Panc1 (cell line): Measurements from ENCODE around the gene RPL18. TPM values are rescaled to one million over a fixed set of nuclear protein-coding genes. Genes with fewer than 3 reads are reported as not detected.

ENCODE experiments used
- ATAC-seq: fragments of 200-7000 bp; cut with Tn5 transposase; 2 replicates; pipeline ENCODE4 v1.9.1; 2020; ENCODE audit warnings: mild to moderate bottlenecking, moderate library complexity
- BruUV-seq: library from RNA; stranded (reverse); fragments of 400-500 nt; replicated peaks from 2 replicates; lab custom pipeline; 2021; lab: Mats Ljungman, UMichigan
- CTCF ChIA-PET: fragments of 300-600 bp; sonication (Branson Sonifier 250); formaldehyde crosslinking; loops from one replicate; lab custom pipeline; 2022; ENCODE audit warnings: antibody characterized with exemption; lab: Charles Lee
- POLR2A ChIA-PET: fragments of 300-600 bp; sonication (Branson Sonifier 250); formaldehyde crosslinking; loops from one replicate; lab custom pipeline; 2022; ENCODE audit warnings: antibody characterized with exemption; lab: Charles Lee
- DNase-seq: peaks from one replicate; pipeline ENCODE4 v3.0.0-alpha.2; 2010; ENCODE audit warnings: low read depth, low spot score
- H3K27ac ChIP-seq: 2 replicates; pipeline ENCODE4 v1.5.1; 2011; ENCODE audit warnings: mild to moderate bottlenecking, low read length, inconsistent platforms
- H3K27me3 ChIP-seq: fragments of 200-500 bp; sonication (Bioruptor generic); 2 replicates; pipeline ENCODE4 v1.6.0; 2014; ENCODE audit warnings: low read length, inconsistent platforms; ENCODE audit not compliant: control insufficient read depth, insufficient read depth
- H3K36me3 ChIP-seq: fragments of 200-500 bp; sonication (Bioruptor generic); 2 replicates; pipeline ENCODE4 v1.5.1; 2014; ENCODE audit warnings: inconsistent platforms, mild to moderate bottlenecking, low read length, moderate library complexity; ENCODE audit not compliant: control insufficient read depth, insufficient read depth
- H3K4me1 ChIP-seq: 2 replicates; pipeline ENCODE4 v1.5.1; 2011; ENCODE audit warnings: inconsistent platforms, mild to moderate bottlenecking, low read length, moderate library complexity; ENCODE audit not compliant: control insufficient read depth, insufficient read depth
- H3K4me3 ChIP-seq, 2 experiments: 2 replicates each; pipeline ENCODE4 v1.5.1; 2011 to 2012; ENCODE audit warnings: low read depth in 2 of 2, low read length in 2 of 2, mild to moderate bottlenecking in 2 of 2, inconsistent platforms in 1 of 2, moderate library complexity in 1 of 2
- H3K9me3 ChIP-seq: fragments of 200-500 bp; sonication (Bioruptor generic); 2 replicates; pipeline ENCODE4 v1.5.1; 2014; ENCODE audit warnings: low read depth, mild to moderate bottlenecking, inconsistent platforms, low read length, moderate library complexity; ENCODE audit not compliant: control insufficient read depth, insufficient read depth
- CTCF ChIP-seq: fragments of 450-650 bp; IDR thresholded peaks from 2 replicates; pipeline ENCODE4 v1.5.1; 2017; ENCODE audit warnings: mild to moderate bottlenecking
- POLR2AphosphoS5 ChIP-seq: IDR thresholded peaks from 2 replicates; pipeline ENCODE4 v1.6.1; 2012; ENCODE audit warnings: mild to moderate bottlenecking, low read depth, low read length, moderate library complexity
- SIN3A ChIP-seq: IDR thresholded peaks from 2 replicates; pipeline ENCODE4 v1.6.1; 2012; ENCODE audit warnings: low read depth, mild to moderate bottlenecking, low read length, moderate library complexity, borderline replicate concordance; ENCODE audit not compliant: insufficient read depth
- TCF7L2 ChIP-seq: IDR thresholded peaks from 2 replicates; pipeline ENCODE4 v1.6.1; 2011; ENCODE audit warnings: mild to moderate bottlenecking, low read depth, low read length, inconsistent platforms
- in situ Hi-C: cut with HindIII; loops from 2 replicates; pipeline ENCODE4 v1.10.0; 2016; ENCODE audit warnings: low sequenced_read_pairs, low pct_unique_long_range_greater_than_20kb
- intact Hi-C: fragments of 100-400 bp; cut with micrococcal nuclease; formaldehyde crosslinking; loops from one replicate; pipeline ENCODE4 v1.10.0; 2022; ENCODE audit not compliant: unreplicated experiment
- total RNA-seq: library from RNA; stranded (reverse); gene quantifications from one replicate; pipeline ENCODE4 v1.2.1, GENCODE V29; 2021; ENCODE audit not compliant: unreplicated experiment
- TF ChIP-seq, protein P1 (sequence below), 2 experiments: IDR thresholded peaks; 2 replicates each; pipeline ENCODE4 v1.6.1; 2011 to 2012; ENCODE audit warnings: low read depth in 2 of 2, control low read depth in 1 of 2, low read length in 1 of 2, mild to moderate bottlenecking in 1 of 2, moderate library complexity in 1 of 2; ENCODE audit not compliant: insufficient read depth in 1 of 2

Gene RPL18
- total RNA-seq, 1 experiment from 2014 or later = 670 TPM

- no peak for ATAC-seq
- H3K4me1 ChIP-seq = peaks cover 2% of the 10 kb centered on the region; the same call in 1 of the 2 replicates
- BruUV-seq = no TSS peak
- DNase-seq = no peak
- no peak overlapping the region for H3K27ac ChIP-seq
- H3K27me3 ChIP-seq = no peaks in the 10 kb centered on the region
- ChIA-PET POLR2A (interaction anchor here (1.1 kb wide), 1 partner anchor 21 kb away, joined by 3 read pairs; no protein-coding TSS in a partner anchor), CTCF (no interaction called here)
- H3K4me3 ChIP-seq = no peak overlapping the region; a peak in 1 of 4 replicates
- no peaks in the 10 kb centered on the region for H3K36me3 ChIP-seq
- no peaks in the 10 kb centered on the region for H3K9me3 ChIP-seq
- in situ Hi-C loops = no loop called here
- intact Hi-C loops = no loop called here
- no peak for TF ChIP-seq TCF7L2
- TF ChIP-seq, protein P1, sequence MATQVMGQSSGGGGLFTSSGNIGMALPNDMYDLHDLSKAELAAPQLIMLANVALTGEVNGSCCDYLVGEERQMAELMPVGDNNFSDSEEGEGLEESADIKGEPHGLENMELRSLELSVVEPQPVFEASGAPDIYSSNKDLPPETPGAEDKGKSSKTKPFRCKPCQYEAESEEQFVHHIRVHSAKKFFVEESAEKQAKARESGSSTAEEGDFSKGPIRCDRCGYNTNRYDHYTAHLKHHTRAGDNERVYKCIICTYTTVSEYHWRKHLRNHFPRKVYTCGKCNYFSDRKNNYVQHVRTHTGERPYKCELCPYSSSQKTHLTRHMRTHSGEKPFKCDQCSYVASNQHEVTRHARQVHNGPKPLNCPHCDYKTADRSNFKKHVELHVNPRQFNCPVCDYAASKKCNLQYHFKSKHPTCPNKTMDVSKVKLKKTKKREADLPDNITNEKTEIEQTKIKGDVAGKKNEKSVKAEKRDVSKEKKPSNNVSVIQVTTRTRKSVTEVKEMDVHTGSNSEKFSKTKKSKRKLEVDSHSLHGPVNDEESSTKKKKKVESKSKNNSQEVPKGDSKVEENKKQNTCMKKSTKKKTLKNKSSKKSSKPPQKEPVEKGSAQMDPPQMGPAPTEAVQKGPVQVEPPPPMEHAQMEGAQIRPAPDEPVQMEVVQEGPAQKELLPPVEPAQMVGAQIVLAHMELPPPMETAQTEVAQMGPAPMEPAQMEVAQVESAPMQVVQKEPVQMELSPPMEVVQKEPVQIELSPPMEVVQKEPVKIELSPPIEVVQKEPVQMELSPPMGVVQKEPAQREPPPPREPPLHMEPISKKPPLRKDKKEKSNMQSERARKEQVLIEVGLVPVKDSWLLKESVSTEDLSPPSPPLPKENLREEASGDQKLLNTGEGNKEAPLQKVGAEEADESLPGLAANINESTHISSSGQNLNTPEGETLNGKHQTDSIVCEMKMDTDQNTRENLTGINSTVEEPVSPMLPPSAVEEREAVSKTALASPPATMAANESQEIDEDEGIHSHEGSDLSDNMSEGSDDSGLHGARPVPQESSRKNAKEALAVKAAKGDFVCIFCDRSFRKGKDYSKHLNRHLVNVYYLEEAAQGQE (IDR thresholded peaks at IDR 0.05; ENCODE audit: insufficient read depth in 1 of 2, low read depth in 2 of 2, low read length in 1 of 2) = no peak
Measured at GRCh38 chr19:48644355-48644754, 25.4 kb upstream of the RPL18 start.

- H3K4me1 ChIP-seq = peaks cover 8% of the 10 kb centered on the region
- DNase-seq = no peak
- no peak for TF ChIP-seq SIN3A
- no peak for TF ChIP-seq POLR2AphosphoS5
- TF ChIP-seq, protein P1 (IDR thresholded peaks at IDR 0.05; ENCODE audit: insufficient read depth in 1 of 2, low read depth in 2 of 2, low read length in 1 of 2) = no peak
- TF ChIP-seq TCF7L2 = no peak
- TF ChIP-seq CTCF = no peak
- ChIA-PET POLR2A (no interaction called here), CTCF (no interaction called here)
- no peak overlapping the region for H3K27ac ChIP-seq
- no peaks in the 10 kb centered on the region for H3K36me3 ChIP-seq
- in situ Hi-C loops (no loop called here), intact Hi-C loops (no loop called here)
- ATAC-seq = no peak
- H3K27me3 ChIP-seq = no peaks in the 10 kb centered on the region
- H3K9me3 ChIP-seq = no peaks in the 10 kb centered on the region
- BruUV-seq = no TSS peak
- H3K4me3 ChIP-seq = no peak overlapping the region
Measured at GRCh38 chr19:48642862-48643261, 23.9 kb upstream of the RPL18 start.
